ENCODE measurements around the gene ADGRL3.
A peak's percentile ranks its signal among the peaks of the same experiment; 100 is the strongest.

Gene ADGRL3

GRCh38 chr4:61200187-61200915 is at the start of gene ADGRL3:
Gene ADGRL3 (plus strand): TSS chr4:61200326.
- no peak for DNase-seq (ENCODE audit: low read depth)

GRCh38 chr4:61152433-61152832 is 47.7 kb upstream of the ADGRL3 start:
- DNase-seq (ENCODE audit: low read depth) = no peak

GRCh38 chr4:61160478-61160877 is 39.6 kb upstream of the ADGRL3 start:
- DNase-seq (ENCODE audit: low read depth) = no peak

GRCh38 chr4:61162116-61162515 is 38.0 kb upstream of the ADGRL3 start:
- DNase-seq (ENCODE audit: low read depth) = no peak

- DNase-seq (ENCODE audit: low read depth) = no peak
Measured at GRCh38 chr4:61173799-61174198, 26.3 kb upstream of the ADGRL3 start.

- DNase-seq (ENCODE audit: low read depth) = no peak
Measured at GRCh38 chr4:61175495-61175894, 24.6 kb upstream of the ADGRL3 start.

GRCh38 chr4:61177367-61177766 is 22.8 kb upstream of the ADGRL3 start:
- DNase-seq (ENCODE audit: low read depth) = no peak

GRCh38 chr4:61180405-61180804 is 19.7 kb upstream of the ADGRL3 start:
- no peak for DNase-seq (ENCODE audit: low read depth)

GRCh38 chr4:61182915-61183314 is 17.2 kb upstream of the ADGRL3 start:
- DNase-seq (ENCODE audit: low read depth) = no peak

GRCh38 chr4:61185288-61185687 is 14.8 kb upstream of the ADGRL3 start:
- DNase-seq (ENCODE audit: low read depth) = no peak

GRCh38 chr4:61192392-61192791 is 7.7 kb upstream of the ADGRL3 start:
- DNase-seq (ENCODE audit: low read depth) = no peak

- DNase-seq (ENCODE audit: low read depth) = no peak
Measured at GRCh38 chr4:61193863-61194262, 6.3 kb upstream of the ADGRL3 start.

- DNase-seq (ENCODE audit: low read depth) = no peak
Measured at GRCh38 chr4:61194571-61194970, 5.6 kb upstream of the ADGRL3 start.

GRCh38 chr4:61195101-61195500 is 5.0 kb upstream of the ADGRL3 start:
- DNase-seq (ENCODE audit: low read depth) = no peak

GRCh38 chr4:61198686-61199085 is 1.4 kb upstream of the ADGRL3 start:
- no peak for DNase-seq (ENCODE audit: low read depth)

- DNase-seq (ENCODE audit: low read depth) = no peak
Measured at GRCh38 chr4:61199873-61200186, 296 bp upstream of the ADGRL3 start.

- no peak for DNase-seq (ENCODE audit: low read depth)
Measured at GRCh38 chr4:61200916-61201526, 895 bp downstream of the ADGRL3 start.

GRCh38 chr4:61201561-61201960 is 1.4 kb downstream of the ADGRL3 start:
- DNase-seq (ENCODE audit: low read depth) = no peak

- no peak for DNase-seq (ENCODE audit: low read depth)
Measured at GRCh38 chr4:61201961-61202637, 2.0 kb downstream of the ADGRL3 start.

GRCh38 chr4:61202638-61203435 is 2.7 kb downstream of the ADGRL3 start:
- no peak for DNase-seq (ENCODE audit: low read depth)

GRCh38 chr4:61203436-61203790 is 3.3 kb downstream of the ADGRL3 start:
- DNase-seq (ENCODE audit: low read depth) = no peak

- peak; percentile 60 for DNase-seq (ENCODE audit: low read depth)
Measured at GRCh38 chr4:61204353-61205060, 4.4 kb downstream of the ADGRL3 start.
